Panc1 (cell line): ENCODE data around the gene MAP7D3. TPM values are rescaled to one million over a fixed set of nuclear protein-coding genes. Genes with fewer than 3 reads are reported as not detected.
A peak's percentile ranks its signal among the peaks of the same experiment; 100 is the strongest.

Source experiments
- ATAC-seq: fragments of 200-7000 bp; cut with Tn5 transposase; 2 replicates; pipeline ENCODE4 v1.9.1; 2020; ENCODE audit warnings: mild to moderate bottlenecking, moderate library complexity
- BruUV-seq: library from RNA; stranded (reverse); fragments of 400-500 nt; replicated peaks from 2 replicates; lab custom pipeline; 2021; lab: Mats Ljungman, UMichigan
- CTCF ChIA-PET: fragments of 300-600 bp; sonication (Branson Sonifier 250); formaldehyde crosslinking; loops from one replicate; lab custom pipeline; 2022; ENCODE audit warnings: antibody characterized with exemption; lab: Charles Lee
- POLR2A ChIA-PET: fragments of 300-600 bp; sonication (Branson Sonifier 250); formaldehyde crosslinking; loops from one replicate; lab custom pipeline; 2022; ENCODE audit warnings: antibody characterized with exemption; lab: Charles Lee
- DNase-seq: peaks from one replicate; pipeline ENCODE4 v3.0.0-alpha.2; 2010; ENCODE audit warnings: low read depth, low spot score
- H3K27ac ChIP-seq: 2 replicates; pipeline ENCODE4 v1.5.1; 2011; ENCODE audit warnings: mild to moderate bottlenecking, low read length, inconsistent platforms
- H3K27me3 ChIP-seq: fragments of 200-500 bp; sonication (Bioruptor generic); 2 replicates; pipeline ENCODE4 v1.6.0; 2014; ENCODE audit warnings: low read length, inconsistent platforms; ENCODE audit not compliant: control insufficient read depth, insufficient read depth
- H3K36me3 ChIP-seq: fragments of 200-500 bp; sonication (Bioruptor generic); 2 replicates; pipeline ENCODE4 v1.5.1; 2014; ENCODE audit warnings: inconsistent platforms, mild to moderate bottlenecking, low read length, moderate library complexity; ENCODE audit not compliant: control insufficient read depth, insufficient read depth
- H3K4me1 ChIP-seq: 2 replicates; pipeline ENCODE4 v1.5.1; 2011; ENCODE audit warnings: inconsistent platforms, mild to moderate bottlenecking, low read length, moderate library complexity; ENCODE audit not compliant: control insufficient read depth, insufficient read depth
- H3K4me3 ChIP-seq, 2 experiments: 2 replicates each; pipeline ENCODE4 v1.5.1; 2011 to 2012; ENCODE audit warnings: low read depth in 2 of 2, low read length in 2 of 2, mild to moderate bottlenecking in 2 of 2, inconsistent platforms in 1 of 2, moderate library complexity in 1 of 2
- H3K9me3 ChIP-seq: fragments of 200-500 bp; sonication (Bioruptor generic); 2 replicates; pipeline ENCODE4 v1.5.1; 2014; ENCODE audit warnings: low read depth, mild to moderate bottlenecking, inconsistent platforms, low read length, moderate library complexity; ENCODE audit not compliant: control insufficient read depth, insufficient read depth
- CTCF ChIP-seq: fragments of 450-650 bp; IDR thresholded peaks from 2 replicates; pipeline ENCODE4 v1.5.1; 2017; ENCODE audit warnings: mild to moderate bottlenecking
- POLR2AphosphoS5 ChIP-seq: IDR thresholded peaks from 2 replicates; pipeline ENCODE4 v1.6.1; 2012; ENCODE audit warnings: mild to moderate bottlenecking, low read depth, low read length, moderate library complexity
- REST ChIP-seq, 2 experiments: IDR thresholded peaks; 2 replicates each; pipeline ENCODE4 v1.6.1; 2011 to 2012; ENCODE audit warnings: low read depth in 2 of 2, control low read depth in 1 of 2, low read length in 1 of 2, mild to moderate bottlenecking in 1 of 2, moderate library complexity in 1 of 2; ENCODE audit not compliant: insufficient read depth in 1 of 2
- SIN3A ChIP-seq: IDR thresholded peaks from 2 replicates; pipeline ENCODE4 v1.6.1; 2012; ENCODE audit warnings: low read depth, mild to moderate bottlenecking, low read length, moderate library complexity, borderline replicate concordance; ENCODE audit not compliant: insufficient read depth
- TCF7L2 ChIP-seq: IDR thresholded peaks from 2 replicates; pipeline ENCODE4 v1.6.1; 2011; ENCODE audit warnings: mild to moderate bottlenecking, low read depth, low read length, inconsistent platforms
- in situ Hi-C: cut with HindIII; loops from 2 replicates; pipeline ENCODE4 v1.10.0; 2016; ENCODE audit warnings: low sequenced_read_pairs, low pct_unique_long_range_greater_than_20kb
- intact Hi-C: fragments of 100-400 bp; cut with micrococcal nuclease; formaldehyde crosslinking; loops from one replicate; pipeline ENCODE4 v1.10.0; 2022; ENCODE audit not compliant: unreplicated experiment
- total RNA-seq: library from RNA; stranded (reverse); gene quantifications from one replicate; pipeline ENCODE4 v1.2.1, GENCODE V29; 2021; ENCODE audit not compliant: unreplicated experiment

The MAP7D3 gene
- total RNA-seq, 1 experiment from 2014 or later, result 23.3 TPM

- intact Hi-C loops (no loop called here), in situ Hi-C loops (no loop called here)
- no peaks in the 10 kb centered on the region for H3K36me3 ChIP-seq
- BruUV-seq, result no TSS peak
- H3K27me3 ChIP-seq, result no peaks in the 10 kb centered on the region
- POLR2A ChIA-PET, result no interaction called here
- DNase-seq (no peak), ATAC-seq (peak; percentile 69)
- no peak overlapping the region for H3K27ac ChIP-seq
- CTCF ChIA-PET, result interaction anchor here (0.8 to 1.6 kb wide), 3 partner anchors 43 to 138 kb away, joined by 4 to 9 read pairs (median 4); no protein-coding TSS in a partner anchor
- peaks cover 3% of the 10 kb centered on the region; the same call in 1 of the 2 replicates for H3K4me1 ChIP-seq
- H3K4me3 ChIP-seq, result no peak overlapping the region
- no peak for TF ChIP-seq POLR2AphosphoS5
- TF ChIP-seq SIN3A, result no peak
- TF ChIP-seq CTCF, result peak; percentile 53
- TF ChIP-seq TCF7L2, result no peak
- no peak for TF ChIP-seq REST (IDR thresholded peaks at IDR 0.05; ENCODE audit: insufficient read depth in 1 of 2, low read depth in 2 of 2, low read length in 1 of 2)
- H3K9me3 ChIP-seq, result no peaks in the 10 kb centered on the region
These were observed 84.9 kb downstream of the MAP7D3 start for GRCh38 chrX:136166221-136166855.

- H3K4me1 ChIP-seq, result peaks cover 3% of the 10 kb centered on the region; the same call in 1 of the 2 replicates
- H3K27me3 ChIP-seq, result no peaks in the 10 kb centered on the region
- no peaks in the 10 kb centered on the region for H3K36me3 ChIP-seq
- ATAC-seq (no peak), DNase-seq (no peak)
- no peak overlapping the region for H3K27ac ChIP-seq
- no peak overlapping the region for H3K4me3 ChIP-seq
- in situ Hi-C loops, result no loop called here
- BruUV-seq, result no TSS peak
- ChIA-PET CTCF (interaction anchor here (0.8 to 1.6 kb wide), 3 partner anchors 44 to 137 kb away, joined by 4 to 9 read pairs (median 4); no protein-coding TSS in a partner anchor), POLR2A (no interaction called here)
- TF ChIP-seq SIN3A (no peak), REST (IDR thresholded peaks at IDR 0.05; ENCODE audit: insufficient read depth in 1 of 2, low read depth in 2 of 2, low read length in 1 of 2) (no peak), CTCF (no peak), TCF7L2 (no peak), POLR2AphosphoS5 (no peak)
- H3K9me3 ChIP-seq, result no peaks in the 10 kb centered on the region
- intact Hi-C loops, result no loop called here
These were observed 85.8 kb downstream of the MAP7D3 start for GRCh38 chrX:136165406-136165805.
